Endothelial cell of umbilical vein (primary cell): ENCODE results near the gene RALGPS1. TPM values are rescaled to one million over a fixed set of nuclear protein-coding genes. Genes with fewer than 3 reads are reported as not detected.

Source experiments
- BruUV-seq: library from RNA; stranded (reverse); fragments of 400-500 nt; replicated peaks from 2 replicates; lab custom pipeline; 2021; lab: Mats Ljungman, UMichigan
- CTCF ChIA-PET: fragments of 300-600, 350-600 bp; sonication (Branson Sonifier 250); formaldehyde crosslinking; loops from one replicate; lab custom pipeline; 2021; ENCODE audit warnings: antibody characterized with exemption, inconsistent platforms; lab: Charles Lee
- POLR2A ChIA-PET: fragments of 300-600, 350-600 bp; sonication (Branson Sonifier 250); formaldehyde crosslinking; loops from one replicate; lab custom pipeline; 2021; ENCODE audit warnings: antibody characterized with exemption, inconsistent platforms; lab: Charles Lee
- DNase-seq: peaks from one replicate; pipeline ENCODE4 v3.0.0-alpha.2; 2011; ENCODE audit warnings: low read depth, low spot score
- FAIRE-seq: peaks from 2 replicates; lab custom pipeline; 2011; peaks lifted over from hg19 to GRCh38; lab: Jason Lieb, UNC
- H2AFZ ChIP-seq: 2 replicates; pipeline ENCODE4 v1.6.0; 2012; ENCODE audit warnings: low read depth, low read length, control low read depth, inconsistent platforms
- H3K27ac ChIP-seq: 2 replicates; pipeline ENCODE4 v1.5.1; 2011; ENCODE audit warnings: low read depth, mild to moderate bottlenecking, control low read depth, low read length, moderate library complexity; ENCODE audit not compliant: insufficient read depth
- H3K27me3 ChIP-seq, 2 experiments: 2 replicates each; pipeline versions ENCODE4 v1.6.0 to v1.6.1; 2011; ENCODE audit warnings: low read length in 2 of 2, mixed read lengths in 1 of 2; ENCODE audit not compliant: control insufficient read depth in 2 of 2, insufficient read depth in 2 of 2
- H3K36me3 ChIP-seq, 2 experiments: 2 replicates in 1 of 2; 3 replicates in 1 of 2; pipeline ENCODE4 v1.5.1; 2011; ENCODE audit warnings: low read length in 2 of 2, mild to moderate bottlenecking in 1 of 2, moderate library complexity in 1 of 2; ENCODE audit not compliant: control insufficient read depth in 2 of 2, insufficient read depth in 2 of 2; ENCODE audit errors: extremely low read depth in 1 of 2
- H3K4me1 ChIP-seq: 3 replicates; pipeline ENCODE4 v1.5.1; 2011; ENCODE audit warnings: mild to moderate bottlenecking, low read length; ENCODE audit not compliant: control insufficient read depth, insufficient read depth; ENCODE audit errors: extremely low read depth
- H3K4me2 ChIP-seq: 2 replicates; pipeline ENCODE4 v1.6.1; 2011; ENCODE audit warnings: low read length, control low read depth, mixed read lengths; ENCODE audit not compliant: insufficient read depth
- H3K4me3 ChIP-seq, 3 experiments: fragments of 200-600 bp in 1 of 3; sonication (generic), shearing (Covaris generic) in 1 of 3; replicated peaks in 1 of 3; 2 replicates each; pipeline ENCODE4 v1.5.1; 2011 to 2016; ENCODE audit warnings: control low read depth in 3 of 3, low read length in 3 of 3, mild to moderate bottlenecking in 2 of 3, inconsistent platforms in 1 of 3, low read depth in 1 of 3, moderate library complexity in 1 of 3; ENCODE audit not compliant: insufficient read depth in 1 of 3
- H3K79me2 ChIP-seq: 2 replicates; pipeline ENCODE4 v1.6.0; 2012; ENCODE audit warnings: low read length, inconsistent platforms; ENCODE audit not compliant: control insufficient read depth, insufficient read depth
- H3K9ac ChIP-seq: replicated peaks from 2 replicates; pipeline ENCODE3; 2011; ENCODE audit warnings: low read length, control low read depth; ENCODE audit not compliant: insufficient read depth; ENCODE audit errors: extremely low read depth
- H3K9me1 ChIP-seq: replicated peaks from 3 replicates; pipeline ENCODE4 v1.6.0; 2011; ENCODE audit warnings: mild to moderate bottlenecking, low read length; ENCODE audit not compliant: control insufficient read depth, insufficient read depth; ENCODE audit errors: extremely low read depth
- H3K9me3 ChIP-seq: replicated peaks from 2 replicates; pipeline ENCODE4 v1.5.1; 2012; ENCODE audit warnings: low read length, inconsistent platforms; ENCODE audit not compliant: control insufficient read depth, insufficient read depth
- H4K20me1 ChIP-seq: replicated peaks from 2 replicates; pipeline ENCODE3; 2011; ENCODE audit warnings: mild to moderate bottlenecking, low read length; ENCODE audit not compliant: control insufficient read depth, insufficient read depth; ENCODE audit errors: extremely low read depth
- CTCF ChIP-seq, 2 donors: IDR thresholded peaks; 1 replicate in 1 of 2; 2 replicates in 1 of 2; pipeline ENCODE4 v1.5.1; 2011; ENCODE audit warnings: low read length in 2 of 2, mild to moderate bottlenecking in 2 of 2, moderate library complexity in 2 of 2, control low read depth in 1 of 2, inconsistent platforms in 1 of 2, low read depth in 1 of 2; ENCODE audit not compliant: insufficient read depth in 1 of 2; ENCODE audit errors: extremely low read depth in 1 of 2
- EZH2 ChIP-seq: IDR thresholded peaks from 2 replicates; pipeline ENCODE4 v1.6.1; 2012; ENCODE audit warnings: borderline replicate concordance, low read depth, mild to moderate bottlenecking, moderate library complexity, low read length, inconsistent platforms; ENCODE audit not compliant: severe bottlenecking
- FOS ChIP-seq: IDR thresholded peaks from 2 replicates; pipeline ENCODE4 v1.6.1; 2011; ENCODE audit warnings: mild to moderate bottlenecking, low read length, moderate library complexity, borderline replicate concordance; ENCODE audit not compliant: insufficient read depth
- GATA2 ChIP-seq: IDR thresholded peaks from 2 replicates; pipeline ENCODE4 v1.7.0; 2011; ENCODE audit warnings: low read depth, mild to moderate bottlenecking, moderate library complexity, mixed read lengths, low read length; ENCODE audit not compliant: insufficient read length, insufficient read depth
- JUN ChIP-seq: IDR thresholded peaks from 2 replicates; pipeline ENCODE4 v1.6.1; 2011; ENCODE audit warnings: borderline replicate concordance, low read depth; ENCODE audit not compliant: insufficient read length, insufficient read depth
- MAX ChIP-seq: IDR thresholded peaks from 2 replicates; pipeline ENCODE4 v1.6.1; 2011; ENCODE audit not compliant: insufficient read depth, insufficient read length
- MYC ChIP-seq: IDR thresholded peaks from one replicate; pipeline ENCODE4 v1.6.1; 2011; ENCODE audit warnings: mild to moderate bottlenecking, low read depth, low read length
- POLR2A ChIP-seq: IDR thresholded peaks from 2 replicates; pipeline ENCODE4 v1.6.1; 2012; ENCODE audit warnings: low read depth, mild to moderate bottlenecking, control low read depth, low read length
- POLR2AphosphoS5 ChIP-seq: IDR thresholded peaks from 2 replicates; pipeline ENCODE4 v1.6.1; 2012; ENCODE audit warnings: low read depth, mild to moderate bottlenecking, control low read depth, low read length, moderate library complexity; ENCODE audit not compliant: insufficient read depth
- dilution Hi-C: fragments of 300-500 bp; cut with MboI; formaldehyde crosslinking; loops from one replicate; pipeline ENCODE4 v1.15.0; 2019; ENCODE audit warnings: low sequenced_read_pairs; ENCODE audit not compliant: extremely low pct_ligation_motif_present
- intact Hi-C: fragments of 100-400 bp; cut with micrococcal nuclease; formaldehyde crosslinking; loops from one replicate; pipeline ENCODE4 v1.10.0; 2022
- polyA plus RNA-seq, 4 experiments: library from polyadenylated mRNA; depleted of rRNA in 3 of 4; stranded (reverse) in 3 of 4; unstranded in 1 of 4; fragments of >200 nt; gene quantifications; 2 replicates each; pipeline versions ENCODE4 v1.2.1 to v1.2.3, GENCODE V29; 2011 to 2012; ENCODE audit warnings: missing spikeins in 1 of 4
- total RNA-seq: library from RNA; stranded (reverse); gene quantifications from 2 replicates; pipeline ENCODE4 v1.2.3, GENCODE V29; 2021

The RALGPS1 gene
- total and polyA plus RNA-seq, 2 donors (not counting 3 experiments of a cell fraction or from before 2014, with no cell fraction given) = 3.8 to 5.5 TPM

GRCh38 chr9:127223810-127224177 lies 309.2 kb downstream of the RALGPS1 start:
- intact Hi-C loops = loop anchor here (1.0 kb wide), 2 partner anchors 22 to 101 kb away; partner anchors contain the start of gene ANGPTL2
- no peaks in the 10 kb centered on the region for H3K79me2 ChIP-seq
- TF ChIP-seq FOS (no peak), EZH2 (no peak), POLR2AphosphoS5 (no peak), GATA2 (no peak), CTCF (IDR thresholded peaks at IDR 0.05; ENCODE audit: extremely low read depth in 1 of 2, insufficient read depth in 1 of 2, low read depth in 1 of 2, low read length in 2 of 2) (no peak), POLR2A (no peak), JUN (no peak), MYC (no peak), MAX (no peak)
- FAIRE-seq (no peak), DNase-seq (no peak)
- no peaks in the 10 kb centered on the region for H3K9me1 ChIP-seq
- peak overlapping the region; percentile 33 for H3K4me2 ChIP-seq
- H3K4me1 ChIP-seq = peaks cover 6% of the 10 kb centered on the region
- H3K27me3 ChIP-seq = peaks cover 14 to 27% of the 10 kb centered on the region in 2 experiments
- no peaks in the 10 kb centered on the region for H3K9me3 ChIP-seq
- peak overlapping the region; percentile 27 for H2AFZ ChIP-seq
- POLR2A ChIA-PET = interaction anchor here (1.3 to 2.4 kb wide), 3 partner anchors 21 to 200 kb away, joined by 3 to 15 read pairs (median 5); partner anchors contain the start of gene ZNF79
- H3K9ac ChIP-seq = no peak overlapping the region
- H3K27ac ChIP-seq = no peak overlapping the region
- no peaks in the 10 kb centered on the region for H3K36me3 ChIP-seq
- dilution Hi-C loops = no loop called here
- no peak overlapping the region for H3K4me3 ChIP-seq
- H4K20me1 ChIP-seq = no peaks in the 10 kb centered on the region
- CTCF ChIA-PET = interaction anchor here (1.0 to 4.5 kb wide), 13 partner anchors 9 to 227 kb away, joined by 3 to 31 read pairs (median 5); partner anchors contain the start of genes LRSAM1, RPL12, SLC2A8 and ZNF79
- BruUV-seq = no TSS peak
